HG02852 (cell line): ENCODE measurements around the gene PRKAR1B.
"Not testable (repeated sequence)": the region's sequence is repeated elsewhere in the genome, so short reads cannot be mapped to it uniquely, and the experiment has no call there.

Experiments
- ATAC-seq: cut with Tn5 transposase; IDR thresholded peaks from one replicate; pipeline ENCODE4 v1.9.1; 2021; ENCODE audit warnings: mild to moderate bottlenecking, moderate library complexity; ENCODE audit not compliant: unreplicated experiment

The PRKAR1B gene

GRCh38 chr7:757741-758163, 30.7 kb upstream of the PRKAR1B start:
- ATAC-seq, result no peak

GRCh38 chr7:756928-757560, 30.0 kb upstream of the PRKAR1B start:
- ATAC-seq, result no peak

- ATAC-seq, result no peak
Measured at GRCh38 chr7:756231-756927, 29.3 kb upstream of the PRKAR1B start.

- ATAC-seq, result no peak
Measured at GRCh38 chr7:755413-755805, 28.3 kb upstream of the PRKAR1B start.

- ATAC-seq, result no peak
Measured at GRCh38 chr7:754531-755412, 27.7 kb upstream of the PRKAR1B start.

GRCh38 chr7:753190-753589, 26.1 kb upstream of the PRKAR1B start:
- no peak for ATAC-seq

- ATAC-seq, result not testable (repeated sequence)
Measured at GRCh38 chr7:752256-752655, 25.2 kb upstream of the PRKAR1B start.

- no peak for ATAC-seq
Measured at GRCh38 chr7:751826-752225, 24.7 kb upstream of the PRKAR1B start.

GRCh38 chr7:750111-750905, 23.2 kb upstream of the PRKAR1B start:
- no peak for ATAC-seq

- ATAC-seq, result no peak
Measured at GRCh38 chr7:749140-749551, 22.1 kb upstream of the PRKAR1B start.

GRCh38 chr7:748446-748845, 21.4 kb upstream of the PRKAR1B start:
- ATAC-seq, result no peak

GRCh38 chr7:747186-747585, 20.1 kb upstream of the PRKAR1B start:
- no peak for ATAC-seq

- no peak for ATAC-seq
Measured at GRCh38 chr7:746155-747061, 19.3 kb upstream of the PRKAR1B start.

GRCh38 chr7:745431-746154, 18.5 kb upstream of the PRKAR1B start:
- ATAC-seq, result no peak

GRCh38 chr7:744854-745430, 17.9 kb upstream of the PRKAR1B start:
- ATAC-seq, result no peak

GRCh38 chr7:744128-744520, 17.0 kb upstream of the PRKAR1B start:
- ATAC-seq, result not testable (repeated sequence)

GRCh38 chr7:743341-744127, 16.5 kb upstream of the PRKAR1B start:
- ATAC-seq, result not testable (repeated sequence)

- ATAC-seq, result no peak
Measured at GRCh38 chr7:742791-743190, 15.7 kb upstream of the PRKAR1B start.
